K562 (cell line): ENCODE measurements around the gene THADA. TPM values are rescaled to one million over a fixed set of nuclear protein-coding genes. Genes with fewer than 3 reads are reported as not detected.

Source experiments
- ATAC-seq: fragments of 200-7000 bp; cut with Tn5 transposase; 3 replicates; pipeline ENCODE4 v1.9.1; 2020; ENCODE audit warnings: moderate library complexity
- BruUV-seq: library from RNA; stranded (reverse); fragments of 400-500 nt; replicated peaks from 2 replicates; lab custom pipeline; 2021; lab: Mats Ljungman, UMichigan
- CTCF ChIA-PET: fragments of 300-600 bp; formaldehyde crosslinking; extraction: SDS; loops from one replicate; lab custom pipeline; 2021; ENCODE audit warnings: low intra/inter-chr PET ratio; lab: Yijun Ruan, JAX
- POLR2A ChIA-PET: fragments of 300-600, 350-650 bp; sonication (Branson Sonifier 250); formaldehyde crosslinking; extraction: SDS; loops from one replicate; lab custom pipeline; 2021; ENCODE audit warnings: antibody characterized with exemption, inconsistent platforms; lab: Yijun Ruan, JAX
- DNase-seq, 4 experiments: peaks; one replicate each; pipeline versions ENCODE4 v3.0.0 to v3.0.0-alpha.2; 2011 to 2018; ENCODE audit warnings: low spot score in 3 of 4, mixed read lengths in 3 of 4; ENCODE audit errors: extremely low read depth in 1 of 4
- FAIRE-seq: peaks from 2 replicates; lab custom pipeline; 2011; peaks lifted over from hg19 to GRCh38; lab: Jason Lieb, UNC
- H2AFZ ChIP-seq: 2 replicates; pipeline ENCODE4 v1.6.0; 2011; ENCODE audit warnings: low read depth, low read length, control low read depth, inconsistent platforms
- H3K27ac ChIP-seq: fragments of 200-600 bp; 3 replicates; pipeline ENCODE4 v1.8.0; 2011; ENCODE audit warnings: low read depth, mild to moderate bottlenecking, control low read depth, inconsistent platforms, low read length, moderate library complexity, mixed read lengths; ENCODE audit errors: extremely low read depth
- H3K27me3 ChIP-seq, 2 experiments: fragments of 300-600 bp in 1 of 2; 2 replicates in 1 of 2; 3 replicates in 1 of 2; pipeline versions ENCODE4 v1.6.0 to v1.8.0; 2011; ENCODE audit warnings: inconsistent platforms in 2 of 2, low read length in 2 of 2, mild to moderate bottlenecking in 1 of 2, mixed read lengths in 1 of 2, moderate library complexity in 1 of 2; ENCODE audit not compliant: control insufficient read depth in 2 of 2, insufficient read depth in 2 of 2
- H3K36me3 ChIP-seq: fragments of 300-600 bp; 3 replicates; pipeline ENCODE4 v1.8.0; 2011; ENCODE audit warnings: mild to moderate bottlenecking, low read length, inconsistent platforms; ENCODE audit not compliant: control insufficient read depth, insufficient read depth
- H3K4me1 ChIP-seq, 2 experiments: fragments of 200-600 bp in 1 of 2; replicated peaks in 1 of 2; 2 replicates in 1 of 2; 3 replicates in 1 of 2; pipeline versions ENCODE4 v1.5.1 to v1.8.0; 2011; ENCODE audit warnings: inconsistent platforms in 2 of 2, low read length in 2 of 2, mild to moderate bottlenecking in 1 of 2, mixed read lengths in 1 of 2, moderate library complexity in 1 of 2; ENCODE audit not compliant: control insufficient read depth in 2 of 2, insufficient read depth in 2 of 2
- H3K4me2 ChIP-seq: 2 replicates; pipeline ENCODE4 v1.6.1; 2011; ENCODE audit warnings: low read length, control low read depth, inconsistent platforms, mixed read lengths; ENCODE audit not compliant: insufficient read depth
- H3K4me3 ChIP-seq: fragments of 200-600 bp; sonication (generic), shearing (Covaris generic); 2 replicates; pipeline ENCODE4 v1.5.1; 2016; ENCODE audit warnings: control low read depth, inconsistent platforms
- H3K79me2 ChIP-seq: fragments of 200-600 bp; 3 replicates; pipeline ENCODE4 v1.8.0; 2011; ENCODE audit warnings: low read length, inconsistent platforms; ENCODE audit not compliant: control insufficient read depth, insufficient read depth
- H3K9ac ChIP-seq, 2 experiments: 2 replicates each; pipeline versions ENCODE4 v1.6.0 to v1.6.1; 2011; ENCODE audit warnings: low read depth in 2 of 2, low read length in 2 of 2, control low read depth in 1 of 2, inconsistent platforms in 1 of 2, mild to moderate bottlenecking in 1 of 2, mixed read lengths in 1 of 2; ENCODE audit not compliant: insufficient read depth in 1 of 2
- H3K9me1 ChIP-seq: one replicate; pipeline ENCODE4 v1.6.0; 2011; ENCODE audit warnings: inconsistent platforms, mild to moderate bottlenecking, low read length, moderate library complexity; ENCODE audit not compliant: control insufficient read depth, insufficient read depth
- H3K9me3 ChIP-seq: replicated peaks from 2 replicates; pipeline ENCODE4 v1.5.1; 2011; ENCODE audit warnings: low read depth, low read length, inconsistent platforms; ENCODE audit not compliant: control insufficient read depth, insufficient read depth
- H4K20me1 ChIP-seq: replicated peaks from 2 replicates; pipeline ENCODE4 v1.6.1; 2011; ENCODE audit warnings: low read length, inconsistent platforms, mixed read lengths; ENCODE audit not compliant: control insufficient read depth, insufficient read depth
- STAT6 ChIP-seq: sonication (generic); formaldehyde crosslinking; IDR thresholded peaks from 2 replicates; pipeline ENCODE4 v1.8.1; 2023; ENCODE audit warnings: mild to moderate bottlenecking, missing genetic modification reagents
- ZNF507 ChIP-seq: conservative IDR thresholded peaks from 2 replicates; pipeline ENCODE4 v1.6.1; 2017; ENCODE audit warnings: missing genetic modification characterization, missing compliant biosample characterization
- WGBS: fragments of 100-300 bp; shearing (Covaris generic); methylation state at CpG from one replicate; pipeline ENCODE4 v1.1.6; 2016; ENCODE audit warnings: low coverage, mixed read lengths; ENCODE audit not compliant: insufficient coverage; ENCODE audit errors: missing lambda C conversion rate; 5-methylcytosine and 5-hydroxymethylcytosine counted together
- in situ Hi-C: fragments of 300-500 bp; cut with MboI; formaldehyde crosslinking; loops from 4 replicates; pipeline ENCODE4 v1.15.0; 2018; ENCODE audit warnings: inconsistent platforms, mixed read lengths
- intact Hi-C: fragments of 100-400 bp; cut with micrococcal nuclease; formaldehyde crosslinking; loops from 2 replicates; pipeline ENCODE4 v1.14.2; 2022
- polyA plus RNA-seq, 8 experiments: library from polyadenylated mRNA; depleted of rRNA in 4 of 8; stranded (reverse) in 5 of 8; unstranded in 3 of 8; fragments of >200 nt; fragmentation: Nextera tagmentation in 2 of 8; fragmentation: Illumina TruSeq in 1 of 8; extraction: Ambion mirVana in 2 of 8; extraction: Trizol in 1 of 8; gene quantifications; 2 replicates each; pipeline versions ENCODE4 v1.2.1 to v1.2.3, GENCODE V29; 2011 to 2014; ENCODE audit warnings: inconsistent platforms in 1 of 8, missing spikeins in 1 of 8
- total RNA-seq, 7 experiments: library from RNA; depleted of rRNA in 6 of 7; stranded (reverse); fragments of >200 nt in 6 of 7; fragmentation: Illumina TruSeq in 2 of 7; extraction: Trizol in 2 of 7; gene quantifications; 2 replicates each; pipeline versions ENCODE4 v1.2.1 to v1.2.3, GENCODE V29; 2011 to 2021; ENCODE audit warnings: low replicate concordance in 1 of 7
- TF ChIP-seq, protein P1 (sequence below): fragments of 450-650 bp; IDR thresholded peaks from 2 replicates; pipeline ENCODE4 v1.6.1; 2014; ENCODE audit warnings: low read depth, mild to moderate bottlenecking, moderate library complexity, borderline replicate concordance

The THADA gene
- total and polyA plus RNA-seq, 9 of the 15 experiments (the other 6 are each of a cell fraction or from before 2014, with no cell fraction given) = 17.8 to 34.7 (median 31.9) TPM

DNA sequence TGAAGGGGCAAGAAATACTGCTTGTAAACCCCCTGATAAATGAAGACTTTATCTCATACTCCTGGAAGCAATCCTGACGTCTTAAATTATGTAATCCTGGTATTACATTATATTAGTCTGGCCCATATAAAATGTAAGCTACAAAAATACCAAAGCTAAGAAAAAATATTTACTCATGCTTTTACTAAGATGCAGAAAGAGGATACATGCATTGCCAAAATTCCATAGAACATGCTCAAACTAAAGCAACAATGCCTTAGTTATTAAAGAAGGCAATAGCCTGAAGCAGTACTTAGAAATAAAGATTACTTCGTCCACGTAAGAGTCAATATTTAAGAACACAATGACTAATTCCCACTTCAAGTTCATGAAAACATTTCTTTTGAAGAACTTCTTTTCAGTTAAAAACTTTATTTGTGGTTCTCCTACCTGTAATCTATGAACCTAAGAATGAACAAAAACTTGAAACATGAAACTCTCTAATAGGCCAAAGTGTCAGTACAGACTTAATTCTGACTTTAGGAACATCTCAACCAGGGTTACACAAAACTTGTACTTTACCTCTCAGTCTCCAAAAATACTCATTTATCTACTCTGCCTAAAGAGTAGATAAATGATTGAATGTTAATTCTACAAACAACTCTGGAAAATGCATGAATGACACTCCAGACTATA lies 117.3 kb downstream of the THADA start:
- Histone ChIP-seq H3K79me2 (no peaks in the 10 kb centered on the region), H3K4me2 (no peak overlapping the region), H3K9me1 (no peaks in the 10 kb centered on the region), H3K4me3 (no peak overlapping the region), H3K4me1 (no peaks in the 10 kb centered on the region), H3K27ac (no peak overlapping the region), H4K20me1 (no peaks in the 10 kb centered on the region), H3K9me3 (no peaks in the 10 kb centered on the region), H3K36me3 (peaks cover 5% of the 10 kb centered on the region; the same call in 1 of the 3 replicates), H3K27me3 (no peaks in the 10 kb centered on the region), H2AFZ (no peak overlapping the region), H3K9ac (no peak overlapping the region)
- TF ChIP-seq, protein P1, sequence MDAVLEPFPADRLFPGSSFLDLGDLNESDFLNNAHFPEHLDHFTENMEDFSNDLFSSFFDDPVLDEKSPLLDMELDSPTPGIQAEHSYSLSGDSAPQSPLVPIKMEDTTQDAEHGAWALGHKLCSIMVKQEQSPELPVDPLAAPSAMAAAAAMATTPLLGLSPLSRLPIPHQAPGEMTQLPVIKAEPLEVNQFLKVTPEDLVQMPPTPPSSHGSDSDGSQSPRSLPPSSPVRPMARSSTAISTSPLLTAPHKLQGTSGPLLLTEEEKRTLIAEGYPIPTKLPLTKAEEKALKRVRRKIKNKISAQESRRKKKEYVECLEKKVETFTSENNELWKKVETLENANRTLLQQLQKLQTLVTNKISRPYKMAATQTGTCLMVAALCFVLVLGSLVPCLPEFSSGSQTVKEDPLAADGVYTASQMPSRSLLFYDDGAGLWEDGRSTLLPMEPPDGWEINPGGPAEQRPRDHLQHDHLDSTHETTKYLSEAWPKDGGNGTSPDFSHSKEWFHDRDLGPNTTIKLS = no peak
- TF ChIP-seq STAT6 = no peak
- 0 out of 2 replicates have a peak, but pooled peaks have one; percentile 25 for TF ChIP-seq ZNF507
- in situ Hi-C loops (no loop called here), intact Hi-C loops (no loop called here)
- DNase-seq (no peak), ATAC-seq (no peak), FAIRE-seq (peak; percentile 48)
- no TSS peak for BruUV-seq
- CTCF ChIA-PET = no interaction called here
- POLR2A ChIA-PET = interaction anchor here (0.5 to 1.3 kb wide), 4 partner anchors 11 to 239 kb away, joined by 3 read pairs; no protein-coding TSS in a partner anchor
- 62% methylated on average over 3 of the region's 3 CpGs for WGBS
